NB4 (cell line): ENCODE results near the gene KANSL3.

ENCODE experiments used
- DNase-seq: peaks from one replicate; pipeline ENCODE4 v3.0.0; 2010; ENCODE audit warnings: low read depth
- H3K4me3 ChIP-seq: one replicate; pipeline ENCODE4 v1.5.1; 2011; ENCODE audit warnings: mild to moderate bottlenecking, low read depth, low read length, moderate library complexity
- CTCF ChIP-seq: IDR thresholded peaks from one replicate; pipeline ENCODE4 v1.5.1; 2012; ENCODE audit warnings: low read depth, low read length
- MAX ChIP-seq: IDR thresholded peaks from 2 replicates; pipeline ENCODE4 v1.6.1; 2011; ENCODE audit warnings: low read depth, low read length
- MYC ChIP-seq: IDR thresholded peaks from 2 replicates; pipeline ENCODE4 v1.6.1; 2011; ENCODE audit warnings: low read depth, low read length
- POLR2A ChIP-seq: IDR thresholded peaks from 2 replicates; pipeline ENCODE4 v1.6.1; 2011; ENCODE audit warnings: mild to moderate bottlenecking; ENCODE audit not compliant: insufficient read length; ENCODE audit errors: extremely low read depth

The KANSL3 gene

GRCh38 chr2:96591494-96591893 is 46.6 kb downstream of the KANSL3 start:
- DNase-seq, result no peak
- no peak for TF ChIP-seq MAX
- TF ChIP-seq CTCF, result no peak
- TF ChIP-seq MYC, result no peak
- no peak for TF ChIP-seq POLR2A
- H3K4me3 ChIP-seq, result no peak overlapping the region

- DNase-seq, result no peak
- H3K4me3 ChIP-seq, result no peak overlapping the region
- TF ChIP-seq CTCF, result no peak
- no peak for TF ChIP-seq POLR2A
- TF ChIP-seq MYC, result no peak
- no peak for TF ChIP-seq MAX
These were observed 47.1 kb downstream of the KANSL3 start for GRCh38 chr2:96591054-96591453.

GRCh38 chr2:96587843-96588242 is 50.3 kb downstream of the KANSL3 start:
- DNase-seq, result no peak
- no peak for TF ChIP-seq CTCF
- no peak overlapping the region for H3K4me3 ChIP-seq

- TF ChIP-seq MAX (no peak), CTCF (no peak), POLR2A (no peak), MYC (no peak)
- H3K4me3 ChIP-seq, result no peak overlapping the region
- DNase-seq, result no peak
These were observed 54.1 kb downstream of the KANSL3 start for GRCh38 chr2:96584017-96584416.

GRCh38 chr2:96580771-96581170 is 57.3 kb downstream of the KANSL3 start:
- TF ChIP-seq MAX (no peak), CTCF (no peak), POLR2A (no peak), MYC (no peak)
- no peak overlapping the region for H3K4me3 ChIP-seq
- no peak for DNase-seq

GRCh38 chr2:96579422-96579821 is 58.7 kb downstream of the KANSL3 start:
- no peak overlapping the region for H3K4me3 ChIP-seq
- TF ChIP-seq CTCF (no peak), POLR2A (no peak), MYC (no peak), MAX (no peak)
- DNase-seq, result no peak
